ENCODE results near the gene B4GALT6. TPM values are rescaled to one million over a fixed set of nuclear protein-coding genes. Genes with fewer than 3 reads are reported as not detected.

Gene B4GALT6
- total and polyA plus RNA-seq, 2 of the 4 experiments (the other 2 are of a cell fraction) = 1.1 to 3.9 TPM

DNA sequence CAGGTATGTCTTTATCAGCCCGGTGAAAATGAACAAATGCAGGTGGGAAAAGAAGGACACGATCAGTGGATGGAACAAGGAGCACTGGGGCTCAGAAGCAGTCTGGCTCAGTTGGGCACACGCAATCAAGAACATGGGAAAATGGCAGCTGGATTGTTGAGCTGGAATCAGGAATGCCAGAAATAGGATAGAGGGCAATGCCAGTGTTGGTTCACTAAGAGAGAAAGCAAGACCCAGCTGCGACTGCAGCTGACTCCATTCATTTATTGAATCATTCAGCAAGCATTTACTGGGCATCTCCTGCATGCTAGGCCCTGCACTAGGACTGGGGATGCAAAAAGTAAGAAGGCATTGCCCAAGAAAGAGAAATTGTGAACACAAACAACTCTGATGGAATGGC is 106.3 kb downstream of the B4GALT6 start:
- H3K9ac ChIP-seq (ENCODE audit: low read depth, low read length) = no peak overlapping the region
- dilution Hi-C loops (cut with HindIII; ENCODE audit: low sequenced_read_pairs, unreplicated experiment) (no loop called here), in situ Hi-C loops (cut with MboI; ENCODE audit: low sequenced_read_pairs) (no loop called here), intact Hi-C loops (cut with micrococcal nuclease) (no loop called here)
- no peak overlapping the region for H2AK9ac ChIP-seq (replicated peaks; ENCODE audit: low read depth, low read length, poor library complexity)
- H3K9me3 ChIP-seq (ENCODE audit: control insufficient read depth, insufficient read depth, low read length) = no peaks in the 10 kb centered on the region
- no peak overlapping the region for H4K8ac ChIP-seq (ENCODE audit: low read depth in 2 of 2, low read length in 2 of 2)
- no peaks in the 10 kb centered on the region for H3K79me1 ChIP-seq (ENCODE audit: low read depth in 1 of 2, low read length in 2 of 2)
- no peak overlapping the region for H3K27ac ChIP-seq (ENCODE audit: insufficient read depth, low read length)
- CTCF ChIA-PET = no interaction called here
- no peak overlapping the region for H2BK5ac ChIP-seq (ENCODE audit: low read depth, low read length, poor library complexity, severe bottlenecking)
- H3K9me1 ChIP-seq (ENCODE audit: insufficient read depth, low read length) = no peaks in the 10 kb centered on the region
- H3K36me3 ChIP-seq (ENCODE audit: control insufficient read depth, insufficient read depth, low read length) = no peaks in the 10 kb centered on the region
- no peak overlapping the region for H3K4me3 ChIP-seq (ENCODE audit: insufficient read depth, low read depth, low read length)
- no peak overlapping the region for H2AFZ ChIP-seq (replicated peaks; ENCODE audit: low read length, poor library complexity)
- no peak overlapping the region for H3K4ac ChIP-seq (ENCODE audit: low read depth, low read length)
- H3K14ac ChIP-seq (replicated peaks; ENCODE audit: low read depth, low read length) = no peak overlapping the region
- WGBS, 2 experiments (ENCODE audit: extremely low coverage in 2 of 2, insufficient read length in 1 of 2) = 60% methylated on average over 1 of the region's 4 CpGs; no CpG with 5 or more reads in 1 of the 2 experiments
- H4K91ac ChIP-seq (ENCODE audit: insufficient read depth, low read depth, low read length) = no peak overlapping the region
- DNase-seq (no peak), ATAC-seq (ENCODE audit: low read depth) (no peak)
- BruUV-seq (replicated peaks) = no TSS peak
- no peak overlapping the region for H3K18ac ChIP-seq (ENCODE audit: low read depth, low read length)
- H3K4me1 ChIP-seq (ENCODE audit: control insufficient read depth, insufficient read depth, low read length) = no peaks in the 10 kb centered on the region
- no peak overlapping the region for H4K5ac ChIP-seq (ENCODE audit: low read depth, low read length)
- TF ChIP-seq, protein P1, sequence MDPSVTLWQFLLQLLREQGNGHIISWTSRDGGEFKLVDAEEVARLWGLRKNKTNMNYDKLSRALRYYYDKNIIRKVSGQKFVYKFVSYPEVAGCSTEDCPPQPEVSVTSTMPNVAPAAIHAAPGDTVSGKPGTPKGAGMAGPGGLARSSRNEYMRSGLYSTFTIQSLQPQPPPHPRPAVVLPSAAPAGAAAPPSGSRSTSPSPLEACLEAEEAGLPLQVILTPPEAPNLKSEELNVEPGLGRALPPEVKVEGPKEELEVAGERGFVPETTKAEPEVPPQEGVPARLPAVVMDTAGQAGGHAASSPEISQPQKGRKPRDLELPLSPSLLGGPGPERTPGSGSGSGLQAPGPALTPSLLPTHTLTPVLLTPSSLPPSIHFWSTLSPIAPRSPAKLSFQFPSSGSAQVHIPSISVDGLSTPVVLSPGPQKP (IDR thresholded peaks at IDR 0.05; ENCODE audit: borderline replicate concordance, low read depth, low read length) = no peak
- TF ChIP-seq, protein P2, sequence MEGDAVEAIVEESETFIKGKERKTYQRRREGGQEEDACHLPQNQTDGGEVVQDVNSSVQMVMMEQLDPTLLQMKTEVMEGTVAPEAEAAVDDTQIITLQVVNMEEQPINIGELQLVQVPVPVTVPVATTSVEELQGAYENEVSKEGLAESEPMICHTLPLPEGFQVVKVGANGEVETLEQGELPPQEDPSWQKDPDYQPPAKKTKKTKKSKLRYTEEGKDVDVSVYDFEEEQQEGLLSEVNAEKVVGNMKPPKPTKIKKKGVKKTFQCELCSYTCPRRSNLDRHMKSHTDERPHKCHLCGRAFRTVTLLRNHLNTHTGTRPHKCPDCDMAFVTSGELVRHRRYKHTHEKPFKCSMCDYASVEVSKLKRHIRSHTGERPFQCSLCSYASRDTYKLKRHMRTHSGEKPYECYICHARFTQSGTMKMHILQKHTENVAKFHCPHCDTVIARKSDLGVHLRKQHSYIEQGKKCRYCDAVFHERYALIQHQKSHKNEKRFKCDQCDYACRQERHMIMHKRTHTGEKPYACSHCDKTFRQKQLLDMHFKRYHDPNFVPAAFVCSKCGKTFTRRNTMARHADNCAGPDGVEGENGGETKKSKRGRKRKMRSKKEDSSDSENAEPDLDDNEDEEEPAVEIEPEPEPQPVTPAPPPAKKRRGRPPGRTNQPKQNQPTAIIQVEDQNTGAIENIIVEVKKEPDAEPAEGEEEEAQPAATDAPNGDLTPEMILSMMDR (conservative IDR thresholded peaks at IDR 0.05; ENCODE audit: low read depth, low read length) = no peak
- TF ChIP-seq CEBPB (IDR thresholded peaks at IDR 0.05; ENCODE audit: low read depth, low read length) (no peak), RAD21 (IDR thresholded peaks at IDR 0.05; ENCODE audit: low read length) (no peak), RCOR1 (IDR thresholded peaks at IDR 0.05; ENCODE audit: insufficient replicate concordance, low read length) (no peak), SMC3 (IDR thresholded peaks at IDR 0.05; ENCODE audit: low read depth, low read length) (no peak), MAFK (IDR thresholded peaks at IDR 0.05; ENCODE audit: low read depth, low read length) (no peak), RFX5 (IDR thresholded peaks at IDR 0.05; ENCODE audit: low read depth, low read length) (no peak), FOS (IDR thresholded peaks at IDR 0.05; ENCODE audit: low read depth, low read length) (no peak), POLR2A (IDR thresholded peaks at IDR 0.05; ENCODE audit: low read depth, low read length) (no peak), MXI1 (IDR thresholded peaks at IDR 0.05; ENCODE audit: borderline replicate concordance, low read depth, low read length) (no peak), CHD1 (IDR thresholded peaks at IDR 0.05; ENCODE audit: low read depth, low read length) (no peak), BHLHE40 (IDR thresholded peaks at IDR 0.05; ENCODE audit: low read depth, low read length) (no peak), NFE2L2 (IDR thresholded peaks at IDR 0.05; ENCODE audit: low read depth, low read length) (no peak), MAZ (IDR thresholded peaks at IDR 0.05; ENCODE audit: borderline replicate concordance, low read depth, low read length) (no peak)
- TF ChIP-seq, protein P3, sequence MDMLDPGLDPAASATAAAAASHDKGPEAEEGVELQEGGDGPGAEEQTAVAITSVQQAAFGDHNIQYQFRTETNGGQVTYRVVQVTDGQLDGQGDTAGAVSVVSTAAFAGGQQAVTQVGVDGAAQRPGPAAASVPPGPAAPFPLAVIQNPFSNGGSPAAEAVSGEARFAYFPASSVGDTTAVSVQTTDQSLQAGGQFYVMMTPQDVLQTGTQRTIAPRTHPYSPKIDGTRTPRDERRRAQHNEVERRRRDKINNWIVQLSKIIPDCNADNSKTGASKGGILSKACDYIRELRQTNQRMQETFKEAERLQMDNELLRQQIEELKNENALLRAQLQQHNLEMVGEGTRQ (IDR thresholded peaks at IDR 0.05; ENCODE audit: low read depth, low read length) = no peak
- H2AK5ac ChIP-seq (ENCODE audit: low read depth, low read length) = no peak overlapping the region
- H3K23ac ChIP-seq (ENCODE audit: low read depth, low read length) = no peak overlapping the region
- H3K4me2 ChIP-seq (ENCODE audit: low read depth, low read length) = no peak overlapping the region
- no peak overlapping the region for H3K56ac ChIP-seq (ENCODE audit: extremely low read depth, insufficient read depth, low read length)
- no peaks in the 10 kb centered on the region for H3K27me3 ChIP-seq (ENCODE audit: control insufficient read depth, insufficient read depth, low read length)
- no peak overlapping the region for H2BK15ac ChIP-seq (ENCODE audit: low read depth, low read length)
- H4K20me1 ChIP-seq (ENCODE audit: insufficient read depth, low read length) = no peaks in the 10 kb centered on the region
- no peak overlapping the region for H2BK20ac ChIP-seq (ENCODE audit: low read depth, low read length)
- POLR2A ChIA-PET (ENCODE audit: unreplicated experiment) = no interaction called here
- no peak overlapping the region for H2BK120ac ChIP-seq (ENCODE audit: low read depth, low read length)
